Left ventricle myocardium inferior (tissue), 1 donor: ENCODE data around the gene RNF20. TPM values are rescaled to one million over a fixed set of nuclear protein-coding genes. Genes with fewer than 3 reads are reported as not detected.

Experiments used
- DNase-seq: peaks from one replicate; pipeline ENCODE4 v3.0.0-alpha.2; 2020
- H3K27ac ChIP-seq: fragments of 200-600 bp; replicated peaks from 2 replicates; pipeline ENCODE4 v1.8.0; 2021
- H3K27me3 ChIP-seq: fragments of 200-600 bp; 2 replicates; pipeline ENCODE4 v1.8.0; 2021; ENCODE audit warnings: low read depth
- H3K36me3 ChIP-seq: fragments of 200-600 bp; 2 replicates; pipeline ENCODE4 v1.8.0; 2021
- H3K4me1 ChIP-seq: fragments of 200-600 bp; 2 replicates; pipeline ENCODE4 v1.8.0; 2021
- H3K4me3 ChIP-seq: fragments of 200-600 bp; 2 replicates; pipeline ENCODE4 v1.8.0; 2021; ENCODE audit warnings: mild to moderate bottlenecking, moderate library complexity
- H3K9me3 ChIP-seq: fragments of 200-600 bp; replicated peaks from 2 replicates; pipeline ENCODE4 v1.8.0; 2021
- CTCF ChIP-seq: fragments of 200-600 bp; IDR thresholded peaks from 2 replicates; pipeline ENCODE4 v1.8.0; 2021; ENCODE audit warnings: antibody characterized with exemption, mild to moderate bottlenecking, borderline replicate concordance
- intact Hi-C: fragments of 100-400 bp; cut with micrococcal nuclease; formaldehyde crosslinking; loops from one replicate; pipeline ENCODE4 v1.11.0; 2022
- total RNA-seq: library from RNA; stranded (reverse); fragmentation: NEBNext Ultra II Directional; extraction: Animal tissue kit (Norgen Biotek cat#: 25700); gene quantifications from one replicate; pipeline ENCODE4 v1.2.1, GENCODE V29; 2021
- donor health status: DM: no; HTN: yes; CAD: no; lungs with severe emphysema.

Gene RNF20
- total RNA-seq, 1 donor from 2014 or later = 55.4 TPM

DNA sequence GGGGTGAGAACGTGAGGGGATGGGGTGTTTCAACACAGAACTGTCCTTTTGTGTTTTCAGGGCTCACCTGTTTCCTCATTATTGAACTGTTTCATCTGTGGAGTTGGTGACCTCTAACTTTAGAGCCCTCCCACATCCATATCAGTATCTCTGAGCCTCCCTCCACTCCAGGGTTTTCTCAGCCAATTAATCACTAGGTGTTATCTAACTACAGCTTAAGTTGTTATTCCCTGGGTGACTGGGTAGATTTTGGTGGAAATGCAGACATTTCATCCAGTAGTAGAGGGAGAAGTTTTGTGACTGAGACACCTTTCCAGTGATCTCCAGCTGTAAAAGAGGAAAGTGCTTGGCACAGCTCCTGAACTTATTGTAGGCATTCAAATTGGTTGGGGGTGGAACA lies 37.5 kb downstream of the RNF20 start:
- no peak for TF ChIP-seq CTCF
- peaks cover 10% of the 10 kb centered on the region for H3K4me1 ChIP-seq
- H3K27me3 ChIP-seq = no peaks in the 10 kb centered on the region
- no peak for DNase-seq
- H3K36me3 ChIP-seq = peaks cover 15% of the 10 kb centered on the region
- no peak overlapping the region for H3K4me3 ChIP-seq
- no peaks in the 10 kb centered on the region for H3K9me3 ChIP-seq
- intact Hi-C loops = no loop called here
- no peak overlapping the region for H3K27ac ChIP-seq

DNA sequence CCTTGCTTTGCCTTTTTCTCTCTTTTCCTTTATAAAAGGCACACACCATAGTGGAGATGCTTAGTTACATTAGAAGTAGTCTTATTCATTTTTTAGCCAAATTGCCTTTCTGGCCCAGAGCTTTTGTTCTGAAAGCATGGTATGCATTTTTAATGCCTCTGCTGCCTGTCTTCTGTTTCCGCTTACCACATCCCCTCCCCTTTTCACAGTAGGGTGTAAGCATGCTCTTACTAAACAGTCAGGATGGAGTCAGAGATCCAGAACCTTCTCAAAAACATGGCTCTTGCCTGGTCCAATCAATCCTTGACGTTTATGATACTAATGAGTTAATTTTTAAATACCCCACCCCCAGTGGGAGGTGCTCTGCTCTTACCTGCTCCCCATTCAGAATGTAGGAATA lies 38.7 kb downstream of the RNF20 start:
- no peak for TF ChIP-seq CTCF
- Histone ChIP-seq H3K27ac (no peak overlapping the region), H3K27me3 (no peaks in the 10 kb centered on the region), H3K4me3 (no peak overlapping the region), H3K9me3 (no peaks in the 10 kb centered on the region), H3K36me3 (peaks cover 5% of the 10 kb centered on the region), H3K4me1 (peaks cover 10% of the 10 kb centered on the region)
- no peak for DNase-seq
- intact Hi-C loops = no loop called here

DNA sequence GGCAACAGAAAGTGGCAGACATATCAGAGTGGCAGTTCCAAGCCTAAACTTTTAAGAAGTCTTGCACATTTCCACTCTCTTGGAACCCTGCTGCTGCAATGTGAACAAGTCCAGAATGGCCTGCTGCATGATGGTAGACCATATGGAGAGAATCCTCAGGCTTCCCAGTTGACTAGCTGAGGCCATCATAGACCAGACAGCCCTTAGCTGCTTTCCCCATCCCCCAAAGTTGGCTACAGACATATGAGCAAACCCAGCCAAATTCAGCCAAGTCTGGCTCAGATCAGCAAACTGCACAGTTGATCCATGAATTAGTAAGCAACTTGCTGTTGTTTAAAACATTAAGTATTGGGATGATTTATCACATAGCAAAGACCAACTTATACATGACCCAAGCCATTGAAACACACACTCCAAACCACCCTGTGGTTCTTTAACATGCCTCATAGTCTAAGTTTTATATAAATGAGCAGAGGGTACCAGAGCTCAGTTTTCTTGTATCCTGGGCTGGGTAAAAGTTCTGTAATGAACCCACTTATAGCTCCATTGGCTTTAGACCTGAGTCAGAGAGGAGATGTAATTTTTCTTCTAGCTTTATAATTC lies 41.2 kb downstream of the RNF20 start:
- no peak overlapping the region for H3K4me3 ChIP-seq
- no peaks in the 10 kb centered on the region for H3K27me3 ChIP-seq
- no peaks in the 10 kb centered on the region for H3K36me3 ChIP-seq
- intact Hi-C loops = no loop called here
- H3K27ac ChIP-seq = no peak overlapping the region
- H3K9me3 ChIP-seq = no peaks in the 10 kb centered on the region
- H3K4me1 ChIP-seq = peaks cover 6% of the 10 kb centered on the region
- no peak for TF ChIP-seq CTCF
- DNase-seq = no peak

DNA sequence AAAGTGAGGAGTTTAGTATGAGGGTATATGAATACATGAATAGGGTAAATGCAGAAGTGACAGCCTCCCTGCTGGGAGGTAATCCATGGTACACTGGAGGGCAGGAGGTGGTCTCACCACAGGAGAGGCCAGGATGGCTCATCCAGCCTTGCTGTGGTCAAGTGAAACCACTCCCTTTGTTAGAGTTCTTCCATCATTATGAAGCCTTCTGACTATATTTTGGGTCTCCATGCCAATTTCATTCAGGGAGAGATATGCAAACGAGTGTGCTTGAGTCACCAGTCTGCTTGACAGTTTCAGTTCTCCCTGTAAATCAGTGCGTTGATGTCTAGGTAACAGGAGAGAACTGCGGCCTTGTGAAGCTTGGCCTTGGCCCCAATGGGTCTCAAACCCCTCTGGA lies 44.7 kb downstream of the RNF20 start:
- no peak overlapping the region for H3K27ac ChIP-seq
- no peak overlapping the region for H3K4me3 ChIP-seq
- no peaks in the 10 kb centered on the region for H3K9me3 ChIP-seq
- H3K27me3 ChIP-seq = no peaks in the 10 kb centered on the region
- no peak for DNase-seq
- intact Hi-C loops = no loop called here
- no peaks in the 10 kb centered on the region for H3K4me1 ChIP-seq
- no peaks in the 10 kb centered on the region for H3K36me3 ChIP-seq
- no peak for TF ChIP-seq CTCF

DNA sequence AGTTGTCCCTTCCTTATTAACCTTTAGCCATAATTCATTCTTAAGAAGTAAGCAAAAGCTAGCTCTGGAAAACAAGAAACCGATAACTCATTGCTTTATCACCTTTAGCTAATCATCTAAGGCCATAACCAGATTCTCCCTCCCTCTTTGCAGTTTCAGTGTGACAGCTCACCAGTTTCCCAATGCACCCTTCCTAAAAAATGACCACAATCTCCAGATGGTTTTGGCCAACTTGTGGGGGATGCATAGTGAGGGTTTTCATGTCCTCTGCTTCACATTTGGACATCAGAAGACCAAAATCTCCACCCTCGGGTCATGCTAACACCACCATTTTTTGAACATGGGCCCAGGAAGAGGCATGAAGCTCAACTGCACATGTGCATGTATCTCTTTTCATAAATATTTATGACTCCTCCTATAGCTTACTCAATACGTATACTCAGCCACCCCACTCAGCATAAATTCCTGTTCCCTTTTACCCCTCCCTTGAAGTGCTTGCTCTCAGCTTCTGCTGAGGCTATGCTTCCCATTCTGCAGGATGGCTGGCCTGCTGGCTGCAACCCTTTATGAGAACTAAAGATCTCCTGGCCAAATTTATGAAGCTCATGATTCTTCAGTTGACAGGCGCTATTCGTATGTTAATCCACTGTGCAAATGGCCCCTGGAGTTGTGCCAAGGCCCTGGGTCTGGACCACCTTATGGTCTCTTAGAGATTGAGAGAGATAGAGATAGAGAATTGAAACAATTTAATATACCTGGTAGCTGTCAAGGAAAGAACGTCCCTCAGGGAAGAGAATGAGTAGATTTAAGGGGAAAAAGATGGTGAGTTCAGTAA lies 46.3 kb downstream of the RNF20 start:
- H3K27me3 ChIP-seq = no peaks in the 10 kb centered on the region
- H3K36me3 ChIP-seq = no peaks in the 10 kb centered on the region
- no peaks in the 10 kb centered on the region for H3K4me1 ChIP-seq
- intact Hi-C loops = no loop called here
- no peak overlapping the region for H3K27ac ChIP-seq
- no peak for DNase-seq
- no peak for TF ChIP-seq CTCF
- H3K4me3 ChIP-seq = no peak overlapping the region
- no peaks in the 10 kb centered on the region for H3K9me3 ChIP-seq
